HepG2 (cell line): ENCODE measurements around the gene PFKFB4.

Experiments used
- CBX1 ChIP-seq: IDR thresholded peaks from one replicate; pipeline ENCODE4 v1.6.1; 2016; ENCODE audit warnings: antibody characterized with exemption, low read depth
- DNMT3B ChIP-seq: conservative IDR thresholded peaks from 2 replicates; pipeline ENCODE4 v1.6.1; 2016; ENCODE audit warnings: missing biosample characterization, control low read depth
- GATAD2A ChIP-seq: IDR thresholded peaks from 2 replicates; pipeline ENCODE4 v1.6.1; 2016
- HCFC1 ChIP-seq: fragments of 150-350 bp; IDR thresholded peaks from 2 replicates; pipeline ENCODE4 v1.6.1; 2014; ENCODE audit warnings: low read depth, low read length
- MBD4 ChIP-seq: IDR thresholded peaks from 2 replicates; pipeline ENCODE4 v1.6.1; 2012; ENCODE audit warnings: low read length, inconsistent platforms, borderline replicate concordance
- NFIC ChIP-seq: IDR thresholded peaks from 2 replicates; pipeline ENCODE4 v1.6.1; 2012; ENCODE audit warnings: mild to moderate bottlenecking, low read length, inconsistent platforms
- SUZ12 ChIP-seq: fragments of 150-350 bp; IDR thresholded peaks from 2 replicates; pipeline ENCODE4 v1.6.1; 2014; ENCODE audit warnings: low read depth, low read length
- ZNF672 ChIP-seq: sonication (generic); formaldehyde crosslinking; IDR thresholded peaks from 2 replicates; pipeline ENCODE4 v1.8.1; 2022; ENCODE audit warnings: missing genetic modification reagents
- ZNF7 ChIP-seq: IDR thresholded peaks from 2 replicates; pipeline ENCODE4 v1.6.1; 2016; ENCODE audit warnings: missing biosample characterization, missing genetic modification reagents
- ZNF747 ChIP-seq: sonication (generic); formaldehyde crosslinking; IDR thresholded peaks from 2 replicates; pipeline ENCODE4 v1.8.1; 2023; ENCODE audit warnings: missing genetic modification reagents, mild to moderate bottlenecking, borderline replicate concordance
- ZNF816 ChIP-seq: sonication (generic); formaldehyde crosslinking; IDR thresholded peaks from 2 replicates; pipeline ENCODE4 v1.8.0; 2022; ENCODE audit warnings: missing genetic modification reagents, mild to moderate bottlenecking, borderline replicate concordance
- TF ChIP-seq, protein P1 (sequence below): sonication (generic); formaldehyde crosslinking; IDR thresholded peaks from 2 replicates; pipeline ENCODE4 v1.5.0; 2020; ENCODE audit warnings: mild to moderate bottlenecking, missing genetic modification reagents, moderate library complexity

- TF ChIP-seq ZNF672 (CRISPR knock-in tag) (no peak), ZNF747 (CRISPR knock-in tag) (no peak), ZNF7 (no peak), SUZ12 (no peak), ZNF816 (no peak), NFIC (no peak), HCFC1 (no peak), DNMT3B (CRISPR knock-in tag) (no peak), GATAD2A (CRISPR knock-in tag) (no peak), CBX1 (no peak), MBD4 (no peak)
- TF ChIP-seq, protein P1, sequence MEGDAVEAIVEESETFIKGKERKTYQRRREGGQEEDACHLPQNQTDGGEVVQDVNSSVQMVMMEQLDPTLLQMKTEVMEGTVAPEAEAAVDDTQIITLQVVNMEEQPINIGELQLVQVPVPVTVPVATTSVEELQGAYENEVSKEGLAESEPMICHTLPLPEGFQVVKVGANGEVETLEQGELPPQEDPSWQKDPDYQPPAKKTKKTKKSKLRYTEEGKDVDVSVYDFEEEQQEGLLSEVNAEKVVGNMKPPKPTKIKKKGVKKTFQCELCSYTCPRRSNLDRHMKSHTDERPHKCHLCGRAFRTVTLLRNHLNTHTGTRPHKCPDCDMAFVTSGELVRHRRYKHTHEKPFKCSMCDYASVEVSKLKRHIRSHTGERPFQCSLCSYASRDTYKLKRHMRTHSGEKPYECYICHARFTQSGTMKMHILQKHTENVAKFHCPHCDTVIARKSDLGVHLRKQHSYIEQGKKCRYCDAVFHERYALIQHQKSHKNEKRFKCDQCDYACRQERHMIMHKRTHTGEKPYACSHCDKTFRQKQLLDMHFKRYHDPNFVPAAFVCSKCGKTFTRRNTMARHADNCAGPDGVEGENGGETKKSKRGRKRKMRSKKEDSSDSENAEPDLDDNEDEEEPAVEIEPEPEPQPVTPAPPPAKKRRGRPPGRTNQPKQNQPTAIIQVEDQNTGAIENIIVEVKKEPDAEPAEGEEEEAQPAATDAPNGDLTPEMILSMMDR: 0 out of 2 replicates have a peak, but pooled peaks have one; percentile 3
Observed at GRCh38 chr3:48478626-48479555, 77.7 kb downstream of the PFKFB4 start.
